GM23338 (cell line): ENCODE measurements around the gene GRIN3B. TPM values are rescaled to one million over a fixed set of nuclear protein-coding genes. Genes with fewer than 3 reads are reported as not detected.

Source experiments
- ATAC-seq: fragments of 200-7000 bp; cut with Tn5 transposase; 3 replicates; pipeline ENCODE4 v1.9.1; 2020
- DNase-seq: peaks from one replicate; pipeline ENCODE4 v3.0.0-alpha.2; 2015; ENCODE audit warnings: low spot score
- H2AFZ ChIP-seq: fragments of 200-600 bp; sonication (generic); 2 replicates; pipeline ENCODE4 v1.8.0; 2016; ENCODE audit warnings: antibody characterized with exemption, mild to moderate bottlenecking, moderate library complexity
- H3F3A ChIP-seq: fragments of 200-600 bp; sonication (generic); replicated peaks from 2 replicates; pipeline ENCODE4 v1.8.0; 2017; ENCODE audit warnings: antibody characterized with exemption, mixed run types, low read depth
- H3K27ac ChIP-seq: fragments of 200-600 bp; sonication (generic); 2 replicates; pipeline ENCODE4 v1.6.1; 2016; ENCODE audit warnings: low read depth
- H3K27me3 ChIP-seq: fragments of 200-600 bp; sonication (generic); 2 replicates; pipeline ENCODE4 v1.8.0; 2016; ENCODE audit warnings: mild to moderate bottlenecking, mixed run types, moderate library complexity; ENCODE audit not compliant: insufficient read depth
- H3K36me3 ChIP-seq: fragments of 200-600 bp; sonication (generic); 2 replicates; pipeline ENCODE4 v1.8.0; 2016; ENCODE audit warnings: mild to moderate bottlenecking; ENCODE audit not compliant: insufficient read depth
- H3K4me1 ChIP-seq: fragments of 200-600 bp; sonication (generic); 2 replicates; pipeline ENCODE4 v1.8.0; 2016; ENCODE audit warnings: mild to moderate bottlenecking, moderate library complexity; ENCODE audit not compliant: insufficient read depth
- H3K4me2 ChIP-seq: fragments of 200-600 bp; sonication (generic); 2 replicates; pipeline ENCODE4 v1.7.1; 2017; ENCODE audit warnings: mixed run types
- H3K4me3 ChIP-seq: fragments of 200-600 bp; sonication (generic); 2 replicates; pipeline ENCODE4 v1.6.1; 2016; ENCODE audit warnings: mixed run types
- H3K79me2 ChIP-seq: fragments of 200-600 bp; sonication (generic); replicated peaks from 2 replicates; pipeline ENCODE4 v1.8.0; 2017; ENCODE audit warnings: mild to moderate bottlenecking; ENCODE audit not compliant: insufficient read depth
- H3K9me2 ChIP-seq: fragments of 200-600 bp; sonication (generic); 2 replicates; pipeline ENCODE4 v1.8.0; 2017; ENCODE audit not compliant: insufficient read depth
- H4K20me1 ChIP-seq: fragments of 200-600 bp; sonication (generic); replicated peaks from 2 replicates; pipeline ENCODE4 v1.8.0; 2017; ENCODE audit warnings: mild to moderate bottlenecking; ENCODE audit not compliant: insufficient read depth
- H3K27ac Mint-ChIP-seq: 2 replicates; pipeline ENCODE4 v1.8.0; 2020; ENCODE audit warnings: inconsistent platforms, mild to moderate bottlenecking, moderate library complexity, mixed read lengths
- H3K27me3 Mint-ChIP-seq: 3 replicates; pipeline ENCODE4 v1.8.0; 2022; ENCODE audit warnings: low read depth, mild to moderate bottlenecking, moderate library complexity, mixed read lengths, inconsistent platforms; ENCODE audit not compliant: insufficient read depth, poor library complexity
- H3K36me3 Mint-ChIP-seq: 3 replicates; pipeline ENCODE4 v1.8.0; 2021; ENCODE audit warnings: low read depth, mild to moderate bottlenecking, inconsistent platforms, moderate library complexity, mixed read lengths
- H3K4me1 Mint-ChIP-seq: 3 replicates; pipeline ENCODE4 v1.8.0; 2020; ENCODE audit warnings: mild to moderate bottlenecking, inconsistent platforms, mixed read lengths
- H3K4me3 Mint-ChIP-seq: 3 replicates; pipeline ENCODE4 v1.8.0; 2021; ENCODE audit warnings: moderate library complexity, mild to moderate bottlenecking, inconsistent platforms, mixed read lengths
- H3K9me3 Mint-ChIP-seq: 3 replicates; pipeline ENCODE4 v1.8.0; 2020; ENCODE audit warnings: moderate library complexity, mild to moderate bottlenecking, inconsistent platforms, mixed read lengths
- CREB1 ChIP-seq: fragments of 250-450 bp; sonication (Bioruptor Pico); IDR thresholded peaks from 2 replicates; pipeline ENCODE4 v1.5.0; 2020; ENCODE audit warnings: low read depth, mild to moderate bottlenecking, moderate library complexity
- CTCF ChIP-seq, 2 experiments: fragments of 200-600 bp in 1 of 2; sonication (generic) in 1 of 2; conservative IDR thresholded peaks; 2 replicates each; pipeline versions ENCODE4 v1.5.1 to v1.6.1; 2016 to 2017; ENCODE audit warnings: antibody characterized with exemption in 2 of 2, low read depth in 2 of 2, mild to moderate bottlenecking in 2 of 2, moderate library complexity in 1 of 2
- EZH2 ChIP-seq: fragments of 200-600 bp; sonication (generic); IDR thresholded peaks from one replicate; pipeline ENCODE4 v1.8.0; 2017; ENCODE audit warnings: antibody characterized with exemption, mild to moderate bottlenecking, low read depth; ENCODE audit not compliant: unreplicated experiment
- EZH2phosphoT487 ChIP-seq: fragments of 200-600 bp; sonication (generic); IDR thresholded peaks from one replicate; pipeline ENCODE4 v1.8.1; 2018; ENCODE audit warnings: antibody characterized with exemption; ENCODE audit not compliant: unreplicated experiment
- JUNB ChIP-seq: IDR thresholded peaks from one replicate; pipeline ENCODE4 v1.6.1; 2016; ENCODE audit warnings: antibody characterized with exemption; ENCODE audit not compliant: unreplicated experiment
- POLR2AphosphoS5 ChIP-seq: IDR thresholded peaks from 2 replicates; pipeline ENCODE4 v1.6.1; 2016; ENCODE audit warnings: antibody characterized with exemption, low read depth
- REST ChIP-seq: IDR thresholded peaks from one replicate; pipeline ENCODE4 v1.6.1; 2018; ENCODE audit warnings: antibody characterized with exemption; ENCODE audit not compliant: unreplicated experiment
- STAT1 ChIP-seq: IDR thresholded peaks from one replicate; pipeline ENCODE4 v1.6.1; 2016; ENCODE audit warnings: antibody characterized with exemption; ENCODE audit not compliant: unreplicated experiment
- ZNF331 ChIP-seq: fragments of 250-450 bp; sonication (Bioruptor Pico); IDR thresholded peaks from 2 replicates; pipeline ENCODE4 v1.5.0; 2020; ENCODE audit warnings: low read depth, mild to moderate bottlenecking, moderate library complexity
- polyA plus RNA-seq: library from polyadenylated mRNA; unstranded; fragments of >200 nt; fragmentation: Nextera tagmentation; extraction: Ambion mirVana; gene quantifications from 2 replicates; pipeline ENCODE4 v1.2.1, GENCODE V29; 2016
- total RNA-seq: library from RNA; depleted of rRNA; stranded (reverse); fragments of >200 nt; shearing (Covaris generic); gene quantifications from 2 replicates; pipeline ENCODE4 v1.2.3, GENCODE V29; 2014

Gene GRIN3B
- total and polyA plus RNA-seq, 2 experiments from 2014 or later, result 0.11 to 2.8 TPM

- TF ChIP-seq CTCF (conservative IDR thresholded peaks at IDR 0.05; ENCODE audit: low read depth in 2 of 2), result no peak
- no peak for TF ChIP-seq ZNF331 (CRISPR knock-in tag)
Observed at GRCh38 chr19:1055886-1056620, 55.8 kb downstream of the GRIN3B start (continued).

GRCh38 chr19:1057176-1057855 is 57.1 kb downstream of the GRIN3B start:
- no peak for ATAC-seq
- peak; percentile 83 for DNase-seq
- no peak overlapping the region for H3K4me3 Mint-ChIP-seq

More at GRCh38 chr19:1057176-1057855, 57.1 kb downstream of the GRIN3B start:
- Histone ChIP-seq H3K36me3 (peaks cover 18% of the 10 kb centered on the region), H3K4me2 (no peak overlapping the region), H3K27me3 (no peaks in the 10 kb centered on the region), H3K4me1 (no peaks in the 10 kb centered on the region), H3F3A (peaks cover under 1% of the 10 kb centered on the region; the same call in 1 of the 2 replicates), H3K27ac (no peak overlapping the region), H3K9me2 (no peaks in the 10 kb centered on the region), H4K20me1 (no peaks in the 10 kb centered on the region), H3K4me3 (no peak overlapping the region), H2AFZ (no peak overlapping the region), H3K79me2 (no peaks in the 10 kb centered on the region)
- no peaks in the 10 kb centered on the region for H3K4me1 Mint-ChIP-seq
- peaks cover 32% of the 10 kb centered on the region for H3K9me3 Mint-ChIP-seq
- TF ChIP-seq EZH2 (no peak), CREB1 (CRISPR knock-in tag) (no peak), POLR2AphosphoS5 (no peak), JUNB (no peak), EZH2phosphoT487 (no peak), STAT1 (no peak), ZNF331 (CRISPR knock-in tag) (no peak), CTCF (conservative IDR thresholded peaks at IDR 0.05; ENCODE audit: low read depth in 2 of 2) (0 out of 4 replicates have a peak, but pooled peaks of 1 of the 2 experiments have one; percentile 12), REST (no peak)
- H3K27me3 Mint-ChIP-seq, result peaks cover 9% of the 10 kb centered on the region
- H3K27ac Mint-ChIP-seq, result no peak overlapping the region
- H3K36me3 Mint-ChIP-seq, result peaks cover 37% of the 10 kb centered on the region
